H1 (cell line): ENCODE results near the gene C19orf67. TPM values are rescaled to one million over a fixed set of nuclear protein-coding genes. Genes with fewer than 3 reads are reported as not detected.
A peak's percentile ranks its signal among the peaks of the same experiment; 100 is the strongest.

Experiments used
- CTCF ChIA-PET: fragments of 300-600 bp; sonication (Branson Sonifier 250); formaldehyde crosslinking; loops from one replicate; lab custom pipeline; 2021; ENCODE audit not compliant: partially characterized antibody; lab: Charles Lee
- POLR2A ChIA-PET: fragments of 300-600 bp; sonication (Branson Sonifier 250); formaldehyde crosslinking; loops from one replicate; lab custom pipeline; 2021; ENCODE audit warnings: inconsistent platforms; ENCODE audit not compliant: partially characterized antibody; lab: Charles Lee
- DNase-seq, 2 experiments: peaks; one replicate each; pipeline versions ENCODE4 v3.0.0 to v3.0.0-alpha.2; 2010 to 2022; ENCODE audit warnings: low spot score in 2 of 2, low read depth in 1 of 2, mixed read lengths in 1 of 2
- FAIRE-seq: peaks from 2 replicates; lab custom pipeline; 2011; peaks lifted over from hg19 to GRCh38; lab: Jason Lieb, UNC
- H2AFZ ChIP-seq: 2 replicates; pipeline ENCODE4 v1.8.1; 2012; ENCODE audit warnings: low read length, inconsistent platforms
- H2AK5ac ChIP-seq: 2 replicates; pipeline ENCODE4 v1.6.1; 2013; ENCODE audit warnings: low read depth, low read length
- H2BK120ac ChIP-seq: replicated peaks from 2 replicates; pipeline ENCODE3; 2013; ENCODE audit warnings: low read depth, low read length, inconsistent platforms
- H2BK12ac ChIP-seq: 2 replicates; pipeline ENCODE4 v1.6.1; 2013; ENCODE audit warnings: low read depth, low read length
- H2BK15ac ChIP-seq: 2 replicates; pipeline ENCODE4 v1.6.1; 2013; ENCODE audit warnings: low read length
- H2BK20ac ChIP-seq: 2 replicates; pipeline ENCODE4 v1.6.1; 2013; ENCODE audit warnings: low read length
- H2BK5ac ChIP-seq: 2 replicates; pipeline ENCODE4 v1.6.1; 2013; ENCODE audit warnings: low read depth, low read length
- H3K14ac ChIP-seq: 2 replicates; pipeline ENCODE4 v1.6.1; 2013; ENCODE audit warnings: inconsistent platforms; ENCODE audit not compliant: insufficient read length
- H3K18ac ChIP-seq: 2 replicates; pipeline ENCODE4 v1.6.1; 2013; ENCODE audit warnings: low read length; ENCODE audit errors: extremely low read depth
- H3K23ac ChIP-seq: 2 replicates; pipeline ENCODE4 v1.6.1; 2013; ENCODE audit warnings: inconsistent platforms; ENCODE audit not compliant: insufficient read length
- H3K23me2 ChIP-seq: 2 replicates; pipeline ENCODE4 v1.6.1; 2013; ENCODE audit warnings: low read depth, low read length
- H3K27ac ChIP-seq: 2 replicates; pipeline ENCODE4 v1.6.1; 2011; ENCODE audit warnings: low read depth, low read length, inconsistent platforms
- H3K27me3 ChIP-seq, 4 experiments: replicated peaks in 1 of 4; 1 replicate in 1 of 4; 2 replicates in 3 of 4; pipeline versions ENCODE4 v1.6.1 to v1.8.1; 2011 to 2013; ENCODE audit warnings: low read length in 3 of 4, mild to moderate bottlenecking in 3 of 4, inconsistent platforms in 2 of 4, mixed read lengths in 2 of 4, moderate library complexity in 1 of 4; ENCODE audit not compliant: control insufficient read depth in 3 of 4, insufficient read depth in 3 of 4; ENCODE audit errors: extremely low read depth in 1 of 4
- H3K36me3 ChIP-seq, 4 experiments: 2 replicates each; pipeline versions ENCODE4 v1.6.1 to v1.8.1; 2011 to 2013; ENCODE audit warnings: mild to moderate bottlenecking in 4 of 4, low read length in 3 of 4, moderate library complexity in 2 of 4, control low read depth in 1 of 4, inconsistent platforms in 1 of 4; ENCODE audit not compliant: insufficient read depth in 4 of 4, control insufficient read depth in 2 of 4
- H3K4ac ChIP-seq: replicated peaks from 2 replicates; pipeline ENCODE3; 2013; ENCODE audit warnings: low read length, low read depth, mixed read lengths, inconsistent platforms; ENCODE audit not compliant: insufficient read length
- H3K4me1 ChIP-seq, 4 experiments: replicated peaks in 1 of 4; 1 replicate in 1 of 4; 2 replicates in 3 of 4; pipeline versions ENCODE4 v1.6.1 to v1.8.1; 2011 to 2013; ENCODE audit warnings: low read length in 3 of 4, inconsistent platforms in 2 of 4, mixed read lengths in 1 of 4; ENCODE audit not compliant: insufficient read depth in 4 of 4, control insufficient read depth in 3 of 4
- H3K4me2 ChIP-seq, 2 experiments: 2 replicates each; pipeline versions ENCODE4 v1.6.1 to v1.8.1; 2011 to 2013; ENCODE audit warnings: low read depth in 2 of 2, low read length in 2 of 2, control low read depth in 1 of 2, inconsistent platforms in 1 of 2, mild to moderate bottlenecking in 1 of 2; ENCODE audit not compliant: insufficient read depth in 1 of 2
- H3K4me3 ChIP-seq, 4 experiments: fragments of 200-600, 300-600 bp in 1 of 4; sonication (generic), shearing (Covaris generic), sonication (Bioruptor Twin) in 1 of 4; 2 replicates each; pipeline versions ENCODE4 v1.5.1 to v1.8.1; 2011 to 2016; ENCODE audit warnings: low read length in 4 of 4, low read depth in 3 of 4, control low read depth in 2 of 4, inconsistent platforms in 2 of 4, mild to moderate bottlenecking in 2 of 4, mixed read lengths in 1 of 4, moderate library complexity in 1 of 4; ENCODE audit not compliant: insufficient read depth in 2 of 4; ENCODE audit errors: extremely low read depth in 1 of 4
- H3K56ac ChIP-seq: replicated peaks from 2 replicates; pipeline ENCODE3; 2013; ENCODE audit warnings: low read depth, mild to moderate bottlenecking, mixed read lengths, low read length, inconsistent platforms; ENCODE audit not compliant: insufficient read length
- H3K79me1 ChIP-seq: 2 replicates; pipeline ENCODE4 v1.6.1; 2013; ENCODE audit warnings: low read depth, low read length, control low read depth
- H3K79me2 ChIP-seq, 2 experiments: 2 replicates each; pipeline versions ENCODE4 v1.6.1 to v1.8.1; 2012 to 2013; ENCODE audit warnings: low read length in 2 of 2, mild to moderate bottlenecking in 2 of 2, inconsistent platforms in 1 of 2; ENCODE audit not compliant: insufficient read depth in 2 of 2, control insufficient read depth in 1 of 2
- H3K9ac ChIP-seq, 4 experiments: replicated peaks in 1 of 4; 1 replicate in 1 of 4; 2 replicates in 3 of 4; pipeline versions ENCODE4 v1.6.1 to v1.8.1; 2011 to 2013; ENCODE audit warnings: low read depth in 3 of 4, low read length in 3 of 4, control low read depth in 2 of 4, mild to moderate bottlenecking in 2 of 4, moderate library complexity in 2 of 4, inconsistent platforms in 1 of 4; ENCODE audit errors: extremely low read depth in 1 of 4
- H3K9me3 ChIP-seq, 2 experiments: 2 replicates each; pipeline versions ENCODE4 v1.6.1 to v1.8.1; 2012 to 2013; ENCODE audit warnings: mild to moderate bottlenecking in 2 of 2, moderate library complexity in 2 of 2, control low read depth in 1 of 2, inconsistent platforms in 1 of 2, low read depth in 1 of 2, low read length in 1 of 2, mixed read lengths in 1 of 2; ENCODE audit not compliant: insufficient read depth in 2 of 2
- H4K20me1 ChIP-seq, 2 experiments: replicated peaks in 1 of 2; 2 replicates each; pipeline versions ENCODE3 to v1.8.1; 2011 to 2013; ENCODE audit warnings: inconsistent platforms in 2 of 2, low read length in 2 of 2, mild to moderate bottlenecking in 1 of 2; ENCODE audit not compliant: insufficient read depth in 2 of 2, control insufficient read depth in 1 of 2
- H4K5ac ChIP-seq: 2 replicates; pipeline ENCODE4 v1.6.1; 2013; ENCODE audit warnings: low read length, low read depth, mixed read lengths, inconsistent platforms; ENCODE audit not compliant: insufficient read length
- H4K8ac ChIP-seq: 2 replicates; pipeline ENCODE4 v1.8.0; 2013; ENCODE audit warnings: mild to moderate bottlenecking, moderate library complexity, low read length, inconsistent platforms; ENCODE audit not compliant: insufficient read depth; ENCODE audit errors: extremely low read depth
- H4K91ac ChIP-seq: replicated peaks from 2 replicates; pipeline ENCODE3; 2013; ENCODE audit warnings: low read length, mixed read lengths, inconsistent platforms; ENCODE audit not compliant: insufficient read length
- CHD2 ChIP-seq: IDR thresholded peaks from 2 replicates; pipeline ENCODE4 v1.6.1; 2012; ENCODE audit warnings: low read length, improper control_type of control experiment
- WGBS, 2 experiments: shearing (Covaris generic) in 1 of 2; methylation state at CpG; one replicate each; pipeline versions ENCODE4 v1.1.6 to v1.1.7; 2013 to 2015; ENCODE audit warnings: low lambda C conversion rate in 2 of 2, mixed read lengths in 2 of 2, inconsistent platforms in 1 of 2, low coverage in 1 of 2, missing lambda C conversion rate in 1 of 2; ENCODE audit not compliant: insufficient replicate concordance in 2 of 2, insufficient coverage in 1 of 2, insufficient read length in 1 of 2; ENCODE audit errors: extremely low coverage in 1 of 2, missing lambda C conversion rate in 1 of 2; 5-methylcytosine and 5-hydroxymethylcytosine counted together
- polyA plus RNA-seq, 7 experiments: library from polyadenylated mRNA; depleted of rRNA in 3 of 7; stranded (reverse) in 5 of 7; unstranded in 2 of 7; fragments of >200 nt in 5 of 7; fragments of 200-250 nt in 2 of 7; gene quantifications; 1 replicate in 5 of 7; 2 replicates in 1 of 7; 4 replicates in 1 of 7; pipeline versions ENCODE4 v1.2.1 to v1.2.3, GENCODE V29; 2011 to 2013; ENCODE audit warnings: missing spikeins in 2 of 7, mixed read lengths in 2 of 7
- total RNA-seq: library from RNA; stranded (reverse); fragmentation: NEBNext Ultra II Directional; extraction: Animal tissue kit (Norgen Biotek cat#: 25700); gene quantifications from 2 replicates; pipeline ENCODE4 v1.2.1, GENCODE V29; 2021

The C19orf67 gene
- total and polyA plus RNA-seq, 2 of the 8 experiments (the other 6 are each of a cell fraction or from before 2014, with no cell fraction given) = 0.12 TPM; not detected in 1

- CTCF ChIA-PET = interaction anchor here (1.3 to 11.3 kb wide), 6 partner anchors 8 to 38 kb away, joined by 3 to 105 read pairs (median 24); partner anchors contain the start of gene ASF1B
- H4K5ac ChIP-seq = no peak overlapping the region
- no peak overlapping the region for H3K27ac ChIP-seq
These were observed 26.6 kb upstream of the C19orf67 start for GRCh38 chr19:14112051-14112808.

More at GRCh38 chr19:14112051-14112808, 26.6 kb upstream of the C19orf67 start:
- Histone ChIP-seq H2BK20ac (no peak overlapping the region), H3K18ac (peak overlapping the region; percentile 88; the same call in 1 of the 2 replicates), H3K4me3 (no peak overlapping the region), H3K9me3 (no peaks in the 10 kb centered on the region), H3K27me3 (no peaks in the 10 kb centered on the region; a peak in 2 of 7 replicates), H2BK120ac (peak overlapping the region; percentile 60), H3K79me2 (0 out of 4 replicates have a peak, but pooled peaks cover 0 to 3% of the 10 kb centered on the region in 2 experiments), H3K4ac (peak overlapping the region; percentile 82), H2AFZ (no peak overlapping the region), H3K4me2 (peak overlapping the region; percentile 11 to 23; a peak in 2 of 4 replicates), H4K20me1 (peaks cover 9 to 12% of the 10 kb centered on the region in 2 experiments), H2BK15ac (peak overlapping the region; percentile 88; the same call in 1 of the 2 replicates), H3K23me2 (peaks cover 3% of the 10 kb centered on the region; the same call in 1 of the 2 replicates), H3K36me3 (no peaks in the 10 kb centered on the region), H4K8ac (peak overlapping the region; percentile 86; the same call in 1 of the 2 replicates), H4K91ac (peak overlapping the region; percentile 81), H2BK12ac (peak overlapping the region; percentile 98; the same call in 1 of the 2 replicates), H3K56ac (peak overlapping the region; percentile 78), H3K79me1 (peaks cover 4% of the 10 kb centered on the region), H2AK5ac (no peak overlapping the region), H2BK5ac (peak overlapping the region; percentile 79; the same call in 1 of the 2 replicates), H3K14ac (no peak overlapping the region), H3K4me1 (peaks cover 11 to 27% (median 15%) of the 10 kb centered on the region in 4 experiments), H3K23ac (no peak overlapping the region), H3K9ac (no peak overlapping the region)
- POLR2A ChIA-PET = interaction anchor here (0.6 to 4.2 kb wide), 5 partner anchors 10 to 135 kb away, joined by 3 to 24 read pairs (median 4); partner anchors contain the start of gene ASF1B
- TF ChIP-seq CHD2 = no peak
- DNase-seq = no peak
- FAIRE-seq = no peak
- WGBS, 2 experiments = 70% methylated on average over 7 of the region's 12 CpGs; no CpG with 5 or more reads in 1 of the 2 experiments
